ENCODE measurements around the gene EVPL. TPM values are rescaled to one million over a fixed set of nuclear protein-coding genes. Genes with fewer than 3 reads are reported as not detected.

EVPL gene
- total RNA-seq, 1 donor from 2014 or later = not detected

GRCh38 chr17:76014100-76014924 is 12.8 kb downstream of the EVPL start:
- peak; percentile 66 for DNase-seq
- Mint-ChIP-seq H3K27ac (no peak overlapping the region), H3K4me1 (peaks cover 5% of the 10 kb centered on the region), H3K9me3 (no peaks in the 10 kb centered on the region), H3K4me3 (no peak overlapping the region), H3K36me3 (ENCODE audit: low read depth) (no peaks in the 10 kb centered on the region), H3K27me3 (no peaks in the 10 kb centered on the region)
- ATAC-seq (ENCODE audit: low read depth) = peak; percentile 99
- TF ChIP-seq CTCF (IDR thresholded peaks at IDR 0.05) = no peak
- ChIA-PET CTCF (interaction anchor here (0.7 to 3.0 kb wide), 25 partner anchors 11 to 384 kb away, joined by 3 to 50 read pairs (median 4); partner anchors contain the start of genes ACOX1, CDK3, EXOC7 and MRPL38), POLR2A (interaction anchor here (0.5 to 0.9 kb wide), 4 partner anchors 107 to 284 kb away, joined by 3 to 4 read pairs (median 3); no protein-coding TSS in a partner anchor)
- intact Hi-C loops (cut with micrococcal nuclease) = loop anchor here (1.0 to 10.0 kb wide), 5 partner anchors 108 to 370 kb away; partner anchors contain the start of gene SPHK1

GRCh38 chr17:76013377-76013932 is 13.7 kb downstream of the EVPL start:
- intact Hi-C loops (cut with micrococcal nuclease) = loop anchor here (5.0 to 10.0 kb wide), 3 partner anchors 109 to 371 kb away; partner anchors contain the start of gene SPHK1
- no peaks in the 10 kb centered on the region for H3K36me3 Mint-ChIP-seq (ENCODE audit: low read depth)
- ATAC-seq (ENCODE audit: low read depth) (no peak), DNase-seq (no peak)
- no peak overlapping the region for H3K27ac Mint-ChIP-seq
- H3K4me1 Mint-ChIP-seq = peaks cover 5% of the 10 kb centered on the region
- no peak overlapping the region for H3K4me3 Mint-ChIP-seq
- no peaks in the 10 kb centered on the region for H3K9me3 Mint-ChIP-seq
- no peak for TF ChIP-seq CTCF (IDR thresholded peaks at IDR 0.05)
- ChIA-PET POLR2A (no interaction called here), CTCF (interaction anchor here (0.6 to 3.0 kb wide), 19 partner anchors 10 to 385 kb away, joined by 3 to 50 read pairs (median 4); partner anchors contain the start of genes ACOX1, CDK3 and EXOC7)
- no peaks in the 10 kb centered on the region for H3K27me3 Mint-ChIP-seq

GRCh38 chr17:76011951-76012350 is 15.2 kb downstream of the EVPL start:
- ChIA-PET POLR2A (interaction anchor here (1.1 kb wide), 1 partner anchor 107 kb away, joined by 3 read pairs; the partner anchor contains the start of gene MRPL38), CTCF (interaction anchor here (0.8 to 2.2 kb wide), 4 partner anchors 8 to 287 kb away, joined by 3 to 6 read pairs (median 4); no protein-coding TSS in a partner anchor)
- peaks cover 5% of the 10 kb centered on the region for H3K4me1 Mint-ChIP-seq
- intact Hi-C loops (cut with micrococcal nuclease) = loop anchor here (5.0 to 10.0 kb wide), 3 partner anchors 110 to 373 kb away; partner anchors contain the start of gene SPHK1
- no peaks in the 10 kb centered on the region for H3K9me3 Mint-ChIP-seq
- no peak overlapping the region for H3K4me3 Mint-ChIP-seq
- DNase-seq (no peak), ATAC-seq (ENCODE audit: low read depth) (no peak)
- no peak overlapping the region for H3K27ac Mint-ChIP-seq
- H3K27me3 Mint-ChIP-seq = no peaks in the 10 kb centered on the region
- H3K36me3 Mint-ChIP-seq (ENCODE audit: low read depth) = no peaks in the 10 kb centered on the region
- TF ChIP-seq CTCF (IDR thresholded peaks at IDR 0.05) = no peak

- no peak for DNase-seq
- no peaks in the 10 kb centered on the region for H3K9me3 Mint-ChIP-seq
- ChIA-PET POLR2A (interaction anchor here (0.5 kb wide), 1 partner anchor 63 kb away, joined by 3 read pairs; no protein-coding TSS in a partner anchor), CTCF (interaction anchor here (1.3 to 3.5 kb wide), 5 partner anchors 10 to 270 kb away, joined by 3 to 17 read pairs (median 6); partner anchors contain the start of gene MRPL38)
- H3K36me3 Mint-ChIP-seq (ENCODE audit: low read depth) = no peaks in the 10 kb centered on the region
- no peak overlapping the region for H3K27ac Mint-ChIP-seq
- H3K27me3 Mint-ChIP-seq = no peaks in the 10 kb centered on the region
- H3K4me3 Mint-ChIP-seq = no peak overlapping the region
- intact Hi-C loops (cut with micrococcal nuclease) = loop anchor here (5.0 to 10.0 kb wide), 3 partner anchors 112 to 375 kb away; partner anchors contain the start of gene SPHK1
- no peak for ATAC-seq (ENCODE audit: low read depth)
- no peak for TF ChIP-seq CTCF (IDR thresholded peaks at IDR 0.05)
- H3K4me1 Mint-ChIP-seq = peaks cover 5% of the 10 kb centered on the region
Observed at GRCh38 chr17:76009969-76010661, 17.0 kb downstream of the EVPL start.
